PC-3 (cell line): ENCODE measurements around the gene P2RX2. TPM values are rescaled to one million over a fixed set of nuclear protein-coding genes. Genes with fewer than 3 reads are reported as not detected.

Experiments
- ATAC-seq: fragments of 200-7000 bp; cut with Tn5 transposase; 2 replicates; pipeline ENCODE4 v1.9.1; 2020; ENCODE audit warnings: mild to moderate bottlenecking, moderate library complexity
- BruUV-seq: library from RNA; stranded (reverse); fragments of 400-500 nt; replicated peaks from 2 replicates; lab custom pipeline; 2021; lab: Mats Ljungman, UMichigan
- CTCF ChIA-PET: fragments of 300-600 bp; sonication (Branson Sonifier 250); formaldehyde crosslinking; loops from one replicate; lab custom pipeline; 2022; ENCODE audit warnings: antibody characterized with exemption; lab: Charles Lee
- POLR2A ChIA-PET: fragments of 300-600 bp; sonication (Branson Sonifier 250); formaldehyde crosslinking; loops from one replicate; lab custom pipeline; 2022; ENCODE audit warnings: antibody characterized with exemption; ENCODE audit not compliant: unreplicated experiment; lab: Charles Lee
- DNase-seq: peaks from one replicate; pipeline ENCODE4 v3.0.0-alpha.2; 2015
- H2AFZ ChIP-seq: fragments of 300-600 bp; sonication (generic); 2 replicates; pipeline ENCODE4 v1.6.0; 2016; ENCODE audit warnings: antibody characterized with exemption, low read length
- H3F3A ChIP-seq: fragments of 300-600 bp; sonication (generic); one replicate; pipeline ENCODE4 v1.6.0; 2017; ENCODE audit warnings: antibody characterized with exemption, low read length, control low read depth, mild to moderate bottlenecking; ENCODE audit not compliant: unreplicated experiment
- H3K27ac ChIP-seq: fragments of 300-600 bp; sonication (generic); 2 replicates; pipeline ENCODE4 v1.5.1; 2016; ENCODE audit warnings: mild to moderate bottlenecking, low read length
- H3K27me3 ChIP-seq: fragments of 300-600 bp; sonication (generic); 2 replicates; pipeline ENCODE4 v1.6.1; 2016; ENCODE audit warnings: low read length, mixed read lengths
- H3K36me3 ChIP-seq: fragments of 300-600 bp; sonication (generic); 2 replicates; pipeline ENCODE4 v1.6.1; 2016; ENCODE audit warnings: low read depth, mixed run types, low read length, mixed read lengths
- H3K4me1 ChIP-seq: fragments of 300-600 bp; sonication (generic); 2 replicates; pipeline ENCODE4 v1.5.1; 2016; ENCODE audit warnings: low read length; ENCODE audit not compliant: insufficient read depth
- H3K4me2 ChIP-seq: fragments of 300-600 bp; sonication (generic); 2 replicates; pipeline ENCODE4 v1.6.0; 2016; ENCODE audit warnings: low read length
- H3K4me3 ChIP-seq: fragments of 300-600 bp; sonication (generic); 2 replicates; pipeline ENCODE4 v1.5.1; 2016; ENCODE audit warnings: mild to moderate bottlenecking, low read length, mixed read lengths
- H3K79me2 ChIP-seq: fragments of 300-600 bp; sonication (generic); 2 replicates; pipeline ENCODE4 v1.6.1; 2017; ENCODE audit warnings: low read length, mixed read lengths
- H3K9ac ChIP-seq: fragments of 300-600 bp; sonication (generic); 2 replicates; pipeline ENCODE4 v1.6.0; 2016; ENCODE audit warnings: mild to moderate bottlenecking, low read length
- H3K9me2 ChIP-seq: fragments of 300-600 bp; sonication (generic); replicated peaks from 2 replicates; pipeline ENCODE4 v1.6.1; 2016; ENCODE audit warnings: mixed run types, low read length, mixed read lengths
- H3K9me3 ChIP-seq: fragments of 300-600 bp; sonication (generic); 2 replicates; pipeline ENCODE4 v1.6.1; 2016; ENCODE audit warnings: low read length, mixed read lengths
- H4K20me1 ChIP-seq: fragments of 300-600 bp; sonication (generic); 2 replicates; pipeline ENCODE4 v1.6.1; 2016; ENCODE audit warnings: low read length, mixed read lengths
- EZH2 ChIP-seq: fragments of 300-600 bp; sonication (generic); IDR thresholded peaks from one replicate; pipeline ENCODE4 v1.6.1; 2017; ENCODE audit warnings: antibody characterized with exemption, mild to moderate bottlenecking, low read length; ENCODE audit not compliant: unreplicated experiment
- EZH2phosphoT487 ChIP-seq: fragments of 300-600 bp; sonication (generic); IDR thresholded peaks from 2 replicates; pipeline ENCODE4 v1.6.1; 2018; ENCODE audit warnings: mild to moderate bottlenecking, antibody characterized with exemption, low read length, borderline replicate concordance
- intact Hi-C: fragments of 100-400 bp; cut with micrococcal nuclease; formaldehyde crosslinking; loops from 2 replicates; pipeline ENCODE4 v1.9.0; 2023
- total RNA-seq: library from RNA; depleted of rRNA; stranded (reverse); fragments of >200 nt; gene quantifications from 2 replicates; pipeline ENCODE4 v1.2.3, GENCODE V29; 2014
- TF ChIP-seq, protein P1 (sequence below): fragments of 300-600 bp; sonication (generic); conservative IDR thresholded peaks from 2 replicates; pipeline ENCODE4 v1.5.1; 2017; ENCODE audit warnings: antibody characterized with exemption, low read depth, mild to moderate bottlenecking, low read length

The P2RX2 gene
- total RNA-seq, 1 experiment from 2014 or later = not detected

DNA sequence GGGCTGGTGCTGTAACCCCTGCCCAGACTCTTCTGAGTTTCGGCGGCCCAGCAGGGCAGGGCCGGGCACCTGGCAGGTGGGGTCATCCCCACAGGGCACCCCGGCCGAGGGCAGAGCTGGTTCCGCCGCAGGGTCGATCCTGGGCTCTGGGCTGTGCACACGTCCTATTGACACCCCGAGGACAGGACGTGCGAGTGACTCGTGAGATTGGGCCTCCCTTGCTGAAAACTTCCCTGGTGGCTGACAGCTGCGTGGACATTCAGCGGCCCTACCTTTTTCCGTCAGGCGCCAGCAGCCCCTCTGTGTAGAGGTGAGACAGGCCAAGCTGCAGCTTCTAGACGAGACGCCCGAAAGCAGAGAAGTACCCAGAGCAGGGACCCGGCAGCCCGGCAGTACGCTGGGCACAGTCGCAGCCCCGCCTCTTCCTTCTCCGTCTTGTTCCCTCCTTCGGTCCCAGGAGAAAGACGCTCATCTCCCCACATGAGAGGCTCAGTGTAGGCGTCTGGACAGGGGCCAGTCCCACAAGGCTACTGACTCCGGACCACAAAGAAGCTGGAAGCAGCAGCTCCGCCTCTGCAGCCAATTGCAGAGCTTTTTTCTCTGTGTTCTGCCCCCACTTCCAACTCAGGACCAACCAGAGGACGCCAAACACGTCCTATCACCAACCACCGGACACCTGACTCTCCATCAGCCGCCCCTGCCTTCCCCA lies 8.4 kb upstream of the P2RX2 start, which contains the start of gene LRCOL1:
LRCOL1 (minus strand) TSS at position 532 of the 709 bp plus-strand sequence. CDS start 4,331 bp downstream, outside the sequence.
- Histone ChIP-seq H3F3A (no peaks in the 10 kb centered on the region), H2AFZ (no peak within 1 kb of the TSS), H3K4me3 (no peak within 1 kb of the TSS), H3K79me2 (no peaks in the 10 kb centered on the region), H3K9me2 (no peaks in the 10 kb centered on the region), H3K27ac (no peak within 1 kb of the TSS), H3K4me1 (no peaks in the 10 kb centered on the region), H4K20me1 (no peaks in the 10 kb centered on the region), H3K36me3 (no peaks in the 10 kb centered on the region), H3K9ac (no peak within 1 kb of the TSS), H3K9me3 (no peaks in the 10 kb centered on the region), H3K27me3 (0 out of 2 replicates have a peak, but pooled peaks cover 2% of the 10 kb centered on the region), H3K4me2 (no peak within 1 kb of the TSS)
- no peak for ATAC-seq
- DNase-seq = no peak
- CTCF ChIA-PET = no interaction called here
- BruUV-seq = no TSS peak
- TF ChIP-seq EZH2 = no peak
- TF ChIP-seq, protein P1, sequence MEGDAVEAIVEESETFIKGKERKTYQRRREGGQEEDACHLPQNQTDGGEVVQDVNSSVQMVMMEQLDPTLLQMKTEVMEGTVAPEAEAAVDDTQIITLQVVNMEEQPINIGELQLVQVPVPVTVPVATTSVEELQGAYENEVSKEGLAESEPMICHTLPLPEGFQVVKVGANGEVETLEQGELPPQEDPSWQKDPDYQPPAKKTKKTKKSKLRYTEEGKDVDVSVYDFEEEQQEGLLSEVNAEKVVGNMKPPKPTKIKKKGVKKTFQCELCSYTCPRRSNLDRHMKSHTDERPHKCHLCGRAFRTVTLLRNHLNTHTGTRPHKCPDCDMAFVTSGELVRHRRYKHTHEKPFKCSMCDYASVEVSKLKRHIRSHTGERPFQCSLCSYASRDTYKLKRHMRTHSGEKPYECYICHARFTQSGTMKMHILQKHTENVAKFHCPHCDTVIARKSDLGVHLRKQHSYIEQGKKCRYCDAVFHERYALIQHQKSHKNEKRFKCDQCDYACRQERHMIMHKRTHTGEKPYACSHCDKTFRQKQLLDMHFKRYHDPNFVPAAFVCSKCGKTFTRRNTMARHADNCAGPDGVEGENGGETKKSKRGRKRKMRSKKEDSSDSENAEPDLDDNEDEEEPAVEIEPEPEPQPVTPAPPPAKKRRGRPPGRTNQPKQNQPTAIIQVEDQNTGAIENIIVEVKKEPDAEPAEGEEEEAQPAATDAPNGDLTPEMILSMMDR = no peak
- POLR2A ChIA-PET = no interaction called here
- intact Hi-C loops = no loop called here

DNA sequence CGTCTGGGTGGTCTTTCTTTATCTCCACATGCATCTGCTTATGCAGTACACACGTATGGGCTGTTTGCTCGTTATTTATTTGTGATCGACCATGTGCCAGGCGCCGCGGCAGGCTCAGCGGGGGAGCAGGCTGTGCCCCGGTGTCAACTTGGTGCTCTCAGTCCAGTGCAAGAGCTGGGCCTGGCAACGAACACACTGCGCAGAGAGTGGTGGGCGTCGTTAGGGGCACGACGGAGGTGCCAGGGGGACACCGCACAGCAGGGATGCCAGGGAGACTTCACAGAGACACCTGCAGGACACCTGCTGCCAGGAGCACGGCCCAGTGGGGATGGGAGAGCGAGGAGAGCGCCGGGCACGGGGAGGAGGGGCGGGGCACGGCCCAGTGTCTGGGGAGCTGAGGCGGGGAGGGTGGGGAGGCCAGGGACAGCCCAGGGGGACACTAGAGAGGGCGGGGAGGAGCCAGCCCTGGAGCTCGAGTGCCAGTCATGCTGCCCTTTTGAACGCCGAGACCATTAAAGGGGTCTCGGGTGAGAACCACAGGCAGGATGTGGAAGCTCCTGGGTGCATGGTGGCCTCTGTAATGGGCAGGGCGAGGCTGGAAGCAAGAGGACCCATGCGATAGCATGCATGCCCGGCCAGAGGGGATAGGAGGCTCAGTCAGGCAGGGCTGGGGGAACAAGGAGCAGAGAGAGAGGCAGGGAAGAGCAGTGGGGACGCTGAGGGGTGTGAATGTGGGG lies 7.5 kb upstream of the P2RX2 start:
- Histone ChIP-seq H2AFZ (no peak overlapping the region), H4K20me1 (no peaks in the 10 kb centered on the region), H3K9me3 (no peaks in the 10 kb centered on the region), H3K36me3 (no peaks in the 10 kb centered on the region), H3K27me3 (peaks cover 10% of the 10 kb centered on the region), H3K4me2 (no peak overlapping the region), H3K9me2 (no peaks in the 10 kb centered on the region), H3K27ac (no peak overlapping the region), H3K9ac (no peak overlapping the region), H3K79me2 (no peaks in the 10 kb centered on the region), H3K4me1 (no peaks in the 10 kb centered on the region), H3F3A (no peaks in the 10 kb centered on the region), H3K4me3 (no peak overlapping the region)
- no peak for DNase-seq
- no TSS peak for BruUV-seq
- intact Hi-C loops = no loop called here
- TF ChIP-seq, protein P1 = no peak
- TF ChIP-seq EZH2 = no peak
- no peak for TF ChIP-seq EZH2phosphoT487
- CTCF ChIA-PET = no interaction called here
- no peak for ATAC-seq
- POLR2A ChIA-PET = no interaction called here

DNA sequence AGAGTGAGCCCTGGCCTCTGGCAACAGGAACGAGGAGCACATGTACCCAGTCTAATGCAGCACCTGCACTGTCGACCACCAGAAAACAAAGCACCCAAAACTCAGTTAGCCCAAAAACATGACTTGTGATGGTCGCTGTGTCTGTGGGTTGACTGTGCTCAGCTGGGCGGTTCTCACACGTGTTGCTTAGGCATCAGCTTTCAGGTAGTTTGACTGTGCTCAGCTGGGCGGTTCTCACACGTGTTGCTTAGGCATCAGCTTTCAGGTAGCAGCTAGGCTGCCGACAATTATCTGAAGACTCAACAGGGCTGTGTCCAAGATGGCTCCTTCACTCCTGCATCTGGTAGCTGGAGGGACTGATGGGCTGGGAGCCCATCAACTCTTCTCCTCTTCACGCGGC lies 7.0 kb upstream of the P2RX2 start:
- Histone ChIP-seq H3K79me2 (no peaks in the 10 kb centered on the region), H2AFZ (no peak overlapping the region), H3K9me2 (no peaks in the 10 kb centered on the region), H3K9me3 (0 out of 2 replicates have a peak, but pooled peaks cover 3% of the 10 kb centered on the region), H3K4me1 (no peaks in the 10 kb centered on the region), H4K20me1 (no peaks in the 10 kb centered on the region), H3K4me3 (no peak overlapping the region), H3K9ac (no peak overlapping the region), H3K27me3 (peaks cover 16% of the 10 kb centered on the region), H3F3A (no peaks in the 10 kb centered on the region), H3K27ac (no peak overlapping the region), H3K4me2 (no peak overlapping the region), H3K36me3 (no peaks in the 10 kb centered on the region)
- intact Hi-C loops = no loop called here
- POLR2A ChIA-PET = no interaction called here
- TF ChIP-seq EZH2phosphoT487 (no peak), EZH2 (no peak)
- TF ChIP-seq, protein P1 = no peak
- no peak for DNase-seq
- no TSS peak for BruUV-seq
- CTCF ChIA-PET = no interaction called here
- ATAC-seq = no peak
